Endometrium (tissue), 2 donors: ENCODE data around the gene GAS5.

Experiments
- FAIRE-seq: peaks from 2 replicates; lab custom pipeline; 2012; peaks lifted over from hg19 to GRCh38; lab: Jason Lieb, UNC
- donor health status: control.
- donor health status: control.

Gene GAS5

DNA sequence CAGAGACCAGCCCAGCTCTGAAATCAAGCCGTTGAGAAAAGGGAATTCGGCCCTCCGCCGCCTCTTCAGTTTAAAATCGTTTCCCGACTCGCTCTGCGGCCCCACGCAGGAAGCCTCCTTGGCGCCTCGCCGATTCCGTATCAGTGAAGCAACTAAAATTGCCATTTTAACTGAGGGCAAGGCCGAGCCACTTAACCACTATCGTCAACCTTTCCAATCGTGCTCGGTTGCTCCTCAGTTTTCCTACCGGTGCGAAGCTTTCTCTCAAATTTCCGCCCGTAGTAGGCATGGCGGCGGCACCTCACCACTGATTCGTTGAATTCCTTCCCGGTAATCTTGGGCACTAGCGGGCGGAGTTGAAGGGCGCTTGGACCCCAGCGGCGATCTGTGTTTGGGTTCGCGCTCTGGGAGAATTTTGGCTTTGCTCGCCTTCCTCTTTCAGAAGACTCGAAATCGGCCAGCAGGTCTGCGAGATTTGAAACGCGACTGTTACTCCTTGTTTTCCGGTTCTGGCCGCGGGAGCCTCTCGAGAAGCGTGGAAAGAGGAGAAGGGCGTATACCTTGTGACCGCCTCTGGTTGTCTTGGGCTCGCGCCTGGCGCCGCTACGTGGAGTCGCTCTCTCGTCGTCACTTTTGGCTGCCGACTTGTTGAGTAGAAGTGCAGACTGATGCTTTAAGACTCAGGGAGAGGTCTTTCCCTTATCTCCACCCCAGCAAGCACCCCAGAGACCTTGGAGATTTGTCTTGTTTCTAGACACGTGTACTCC, 43.3 kb downstream of the GAS5 start, which contains the start of the genes CENPL and DARS2:
CENPL (minus strand) TSS at position 569 of the 767 bp plus-strand sequence. CDS start 13,584 bp downstream, outside the sequence.
DARS2 (plus strand) TSS at position 359 of the 767 bp plus-strand sequence. CDS start 557 bp downstream, outside the sequence.
- peak; percentile 96 for FAIRE-seq

DNA sequence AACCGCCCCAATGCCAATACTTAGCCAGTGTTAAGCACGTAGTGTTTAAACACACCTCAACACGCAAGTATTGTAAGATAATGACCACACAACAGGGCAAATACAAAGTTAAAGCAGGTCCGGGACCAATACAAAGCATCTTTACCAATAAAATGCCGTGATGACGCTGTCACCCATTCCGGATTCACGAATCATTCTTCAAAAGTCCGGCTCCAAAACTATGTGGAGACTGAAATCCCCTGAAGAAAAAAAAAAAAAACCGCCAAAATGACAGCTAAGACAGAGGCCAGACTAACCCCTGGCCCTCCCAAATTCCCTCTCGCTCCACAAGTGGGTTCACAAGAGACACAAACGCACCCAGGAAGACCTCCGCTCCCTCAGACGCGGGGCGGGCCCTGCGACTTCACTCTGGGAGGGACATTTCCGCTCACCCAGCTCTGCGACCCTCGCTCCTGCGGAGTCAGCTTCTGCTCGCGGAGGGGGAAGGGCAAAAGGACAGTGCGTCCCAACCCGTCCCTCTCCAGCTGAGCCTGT, 43.9 kb downstream of the GAS5 start:
- no peak for FAIRE-seq

GRCh38 chr1:173821680-173822079, 46.1 kb downstream of the GAS5 start:
- FAIRE-seq = no peak

- FAIRE-seq = no peak
Observed at GRCh38 chr1:173818459-173818858, 49.3 kb downstream of the GAS5 start.
